Right lobe of liver (tissue), 4 donors: Measurements from ENCODE around the gene BRD1.

Experiments used
- POLR2A ChIP-seq: fragments of 450-650 bp; IDR thresholded peaks from one replicate; pipeline ENCODE4 v1.6.1; 2017; ENCODE audit warnings: antibody characterized with exemption, mild to moderate bottlenecking
- TF ChIP-seq, protein P1 (sequence below), 4 donors: fragments of 200-600 bp in 3 of 4; fragments of 450-650 bp in 1 of 4; IDR thresholded peaks; one replicate each; pipeline versions ENCODE4 v1.5.1 to v1.8.0; 2016 to 2022; ENCODE audit warnings: antibody characterized with exemption in 4 of 4, mild to moderate bottlenecking in 2 of 4
- donor health status: DM: no; HTN: no; CAD: no.
- donor health status: DM: no; HTN: no; CAD: no.
- donor health status: DM: no; HTN: yes; CAD: no.

DNA sequence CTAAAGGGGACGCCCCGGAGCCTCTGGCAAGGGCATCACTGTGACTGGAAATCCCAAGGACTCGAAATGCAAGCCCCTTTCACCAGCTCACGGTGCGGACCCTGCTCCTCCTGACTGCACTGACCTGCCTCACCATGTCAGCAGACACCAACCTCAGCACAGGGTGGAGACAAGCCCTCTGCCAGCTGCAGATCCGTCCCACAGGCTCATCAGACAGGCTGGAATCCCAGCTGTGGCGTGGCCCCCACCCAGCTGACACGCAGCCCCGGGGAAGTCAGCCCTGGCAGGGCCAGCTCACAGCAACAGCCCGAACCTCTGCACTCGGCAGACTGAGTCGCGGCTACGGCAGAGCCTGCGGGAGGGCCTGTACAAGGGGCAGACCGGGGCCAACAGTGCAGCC, 36.8 kb downstream of the BRD1 start:
- TF ChIP-seq, protein P1, sequence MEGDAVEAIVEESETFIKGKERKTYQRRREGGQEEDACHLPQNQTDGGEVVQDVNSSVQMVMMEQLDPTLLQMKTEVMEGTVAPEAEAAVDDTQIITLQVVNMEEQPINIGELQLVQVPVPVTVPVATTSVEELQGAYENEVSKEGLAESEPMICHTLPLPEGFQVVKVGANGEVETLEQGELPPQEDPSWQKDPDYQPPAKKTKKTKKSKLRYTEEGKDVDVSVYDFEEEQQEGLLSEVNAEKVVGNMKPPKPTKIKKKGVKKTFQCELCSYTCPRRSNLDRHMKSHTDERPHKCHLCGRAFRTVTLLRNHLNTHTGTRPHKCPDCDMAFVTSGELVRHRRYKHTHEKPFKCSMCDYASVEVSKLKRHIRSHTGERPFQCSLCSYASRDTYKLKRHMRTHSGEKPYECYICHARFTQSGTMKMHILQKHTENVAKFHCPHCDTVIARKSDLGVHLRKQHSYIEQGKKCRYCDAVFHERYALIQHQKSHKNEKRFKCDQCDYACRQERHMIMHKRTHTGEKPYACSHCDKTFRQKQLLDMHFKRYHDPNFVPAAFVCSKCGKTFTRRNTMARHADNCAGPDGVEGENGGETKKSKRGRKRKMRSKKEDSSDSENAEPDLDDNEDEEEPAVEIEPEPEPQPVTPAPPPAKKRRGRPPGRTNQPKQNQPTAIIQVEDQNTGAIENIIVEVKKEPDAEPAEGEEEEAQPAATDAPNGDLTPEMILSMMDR (IDR thresholded peaks at IDR 0.05): no peak
- no peak for TF ChIP-seq POLR2A
